Measurements from ENCODE around the gene AGR3. TPM values are rescaled to one million over a fixed set of nuclear protein-coding genes. Genes with fewer than 3 reads are reported as not detected.
A peak's percentile ranks its signal among the peaks of the same experiment; 100 is the strongest.

AGR3 gene
- total RNA-seq, 1 experiment from 2014 or later, result not detected

GRCh38 chr7:16817536-16817935 is 64.2 kb downstream of the AGR3 start:
- Histone ChIP-seq H3K9ac (ENCODE audit: low read length) (no peak overlapping the region), H3K9me3 (ENCODE audit: control insufficient read depth in 1 of 2, insufficient read depth in 1 of 2, low read depth in 1 of 2, low read length in 2 of 2) (no peaks in the 10 kb centered on the region; a peak in 1 of 4 replicates), H3K4me3 (replicated peaks in 1 of 2; ENCODE audit: low read depth in 1 of 2, low read length in 2 of 2) (no peak overlapping the region), H3K27ac (ENCODE audit: low read depth, low read length) (no peak overlapping the region), H3K27me3 (ENCODE audit: insufficient read depth, low read length) (no peaks in the 10 kb centered on the region), H3K4me2 (ENCODE audit: low read length) (no peak overlapping the region), H4K20me1 (ENCODE audit: insufficient read depth) (no peaks in the 10 kb centered on the region), H3K9me2 (ENCODE audit: insufficient read depth) (peaks cover 3% of the 10 kb centered on the region; the same call in 1 of the 2 replicates), H3K79me2 (ENCODE audit: insufficient read depth, low read length) (no peaks in the 10 kb centered on the region), H3K36me3 (ENCODE audit: control insufficient read depth in 1 of 2, insufficient read depth in 2 of 2, low read length in 2 of 2) (no peaks in the 10 kb centered on the region), H2AFZ (ENCODE audit: low read depth, low read length, poor library complexity, severe bottlenecking) (no peak overlapping the region), H3K4me1 (ENCODE audit: control insufficient read depth in 1 of 2, insufficient read depth in 2 of 2, low read length in 2 of 2) (peaks cover 0 to 9% of the 10 kb centered on the region in 2 experiments; a peak in 2 of 4 replicates)
- CTCF ChIA-PET, result interaction anchor here (1.8 kb wide), 1 partner anchor 17 kb away, joined by 8 read pairs; no protein-coding TSS in a partner anchor
- intact Hi-C loops (cut with micrococcal nuclease), result no loop called here
- BruUV-seq (replicated peaks), result no TSS peak
- TF ChIP-seq FOSL1 (IDR thresholded peaks at IDR 0.05; ENCODE audit: low read depth), result peak; percentile 11; the same call in 1 of the 2 replicates
- TF ChIP-seq CEBPB (IDR thresholded peaks at IDR 0.05; ENCODE audit: low read depth), result no peak
- POLR2A ChIA-PET, result no interaction called here
- ATAC-seq (peak; percentile 30; the same call in 1 of the 2 replicates), DNase-seq (ENCODE audit: low read depth, low spot score) (no peak)
- RAD21 ChIA-PET (ENCODE audit: low non-redundant PET in 1 of 2, low total read pairs in 2 of 2, uncharacterized antibody in 2 of 2, unreplicated experiment in 2 of 2), result no interaction called here

GRCh38 chr7:16816824-16817223 is 65.0 kb downstream of the AGR3 start:
- ChIA-PET POLR2A (no interaction called here), RAD21 (ENCODE audit: low non-redundant PET in 1 of 2, low total read pairs in 2 of 2, uncharacterized antibody in 2 of 2, unreplicated experiment in 2 of 2) (no interaction called here), CTCF (interaction anchor here (1.8 kb wide), 1 partner anchor 17 kb away, joined by 8 read pairs; no protein-coding TSS in a partner anchor)
- Histone ChIP-seq H3K36me3 (ENCODE audit: control insufficient read depth in 1 of 2, insufficient read depth in 2 of 2, low read length in 2 of 2) (no peaks in the 10 kb centered on the region), H3K4me3 (replicated peaks in 1 of 2; ENCODE audit: low read depth in 1 of 2, low read length in 2 of 2) (no peak overlapping the region), H2AFZ (ENCODE audit: low read depth, low read length, poor library complexity, severe bottlenecking) (no peak overlapping the region), H3K27ac (ENCODE audit: low read depth, low read length) (no peak overlapping the region), H3K9me2 (ENCODE audit: insufficient read depth) (peaks cover 3% of the 10 kb centered on the region), H3K4me1 (ENCODE audit: control insufficient read depth in 1 of 2, insufficient read depth in 2 of 2, low read length in 2 of 2) (peaks cover 0 to 9% of the 10 kb centered on the region in 2 experiments; a peak in 2 of 4 replicates), H3K4me2 (ENCODE audit: low read length) (no peak overlapping the region), H4K20me1 (ENCODE audit: insufficient read depth) (no peaks in the 10 kb centered on the region), H3K27me3 (ENCODE audit: insufficient read depth, low read length) (no peaks in the 10 kb centered on the region), H3K9ac (ENCODE audit: low read length) (no peak overlapping the region), H3K9me3 (ENCODE audit: control insufficient read depth in 1 of 2, insufficient read depth in 1 of 2, low read depth in 1 of 2, low read length in 2 of 2) (no peaks in the 10 kb centered on the region; a peak in 1 of 4 replicates), H3K79me2 (ENCODE audit: insufficient read depth, low read length) (no peaks in the 10 kb centered on the region)
- no peak for TF ChIP-seq EZH2 (IDR thresholded peaks at IDR 0.05)
- no peak for TF ChIP-seq RAD21 (IDR thresholded peaks at IDR 0.05; ENCODE audit: low read depth)
- no peak for TF ChIP-seq ZNF274 (IDR thresholded peaks at IDR 0.05; ENCODE audit: low read depth, low read length)
- no peak for TF ChIP-seq ELF1 (IDR thresholded peaks at IDR 0.05; ENCODE audit: borderline replicate concordance, low read depth)
- no peak for TF ChIP-seq CBX3 (IDR thresholded peaks at IDR 0.05; ENCODE audit: low read depth)
- TF ChIP-seq ZFX (IDR thresholded peaks at IDR 0.05), result no peak
- no peak for TF ChIP-seq ATF3 (IDR thresholded peaks at IDR 0.05)
- no peak for TF ChIP-seq TCF7L2 (IDR thresholded peaks at IDR 0.05; ENCODE audit: borderline replicate concordance, extremely low read depth, insufficient read depth, insufficient read length)
- intact Hi-C loops (cut with micrococcal nuclease), result no loop called here
- no TSS peak for BruUV-seq (replicated peaks)
- DNase-seq (ENCODE audit: low read depth, low spot score), result no peak
- no peak for ATAC-seq

Measured in HCT116 (cell line).